Stomach (tissue), 4 donors: ENCODE measurements around the gene LARGE1.

Experiments used
- CTCF ChIP-seq, 7 experiments: fragments of 450-650 bp in 4 of 7; fragments of 200-600 bp in 3 of 7; sonication (generic) in 3 of 7; IDR thresholded peaks; one replicate each; pipeline ENCODE4 v1.5.1; 2016 to 2019; ENCODE audit warnings: antibody characterized with exemption in 7 of 7, control low read depth in 2 of 7, mild to moderate bottlenecking in 1 of 7
- POLR2A ChIP-seq, 4 donors: fragments of 450-650 bp; IDR thresholded peaks; one replicate each; pipeline ENCODE4 v1.6.1; 2016; ENCODE audit warnings: antibody characterized with exemption in 4 of 4, control low read depth in 2 of 4, mild to moderate bottlenecking in 1 of 4, moderate library complexity in 1 of 4

DNA sequence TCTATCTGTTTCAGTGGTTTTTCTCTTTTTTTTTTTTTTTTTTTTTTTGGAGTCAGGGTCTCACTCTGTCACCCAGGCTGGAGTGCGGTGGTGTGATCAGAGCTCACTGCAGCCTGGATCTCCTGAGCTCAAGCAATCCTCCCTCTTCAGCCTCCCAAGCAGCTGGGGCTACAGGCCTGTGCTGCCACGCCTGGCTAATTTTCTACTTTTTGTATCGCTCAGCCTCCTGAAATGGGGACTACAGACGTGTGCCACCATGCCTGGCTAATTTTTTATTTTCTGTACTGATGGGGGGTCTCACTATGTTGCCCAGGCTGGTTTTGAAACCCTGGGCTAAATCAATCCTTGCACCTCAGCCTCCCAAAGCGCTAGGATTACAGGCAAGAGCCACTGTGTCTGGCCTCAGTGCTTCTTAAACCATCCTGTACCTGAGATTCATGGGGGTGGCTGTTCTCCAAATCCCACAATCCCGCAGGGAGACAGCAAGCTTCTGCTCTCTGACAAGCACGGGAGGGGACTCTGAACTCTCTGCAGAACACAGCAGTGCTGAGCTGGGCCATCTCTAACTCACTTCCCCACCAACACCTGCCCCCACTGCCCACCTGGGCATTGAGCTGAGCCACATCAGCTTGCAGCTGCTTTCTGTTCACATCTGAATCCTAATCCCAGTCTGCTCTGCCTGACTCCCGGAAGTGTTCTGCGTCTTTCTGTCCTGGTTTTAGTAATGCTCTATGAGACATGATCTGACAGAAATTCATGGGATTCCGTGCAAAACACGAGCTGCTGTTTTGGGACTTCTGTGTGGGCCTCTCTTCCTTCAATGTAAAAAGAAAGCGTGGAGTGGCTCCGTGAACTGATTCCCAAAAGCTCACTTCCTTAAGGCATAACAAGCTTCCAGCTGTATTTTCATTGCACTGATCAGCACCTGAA lies 400.0 kb downstream of the LARGE1 start:
- no peak for TF ChIP-seq POLR2A (IDR thresholded peaks at IDR 0.05)
- no peak for TF ChIP-seq CTCF (IDR thresholded peaks at IDR 0.05)
